ENCODE data around the gene KLK7.

DNA sequence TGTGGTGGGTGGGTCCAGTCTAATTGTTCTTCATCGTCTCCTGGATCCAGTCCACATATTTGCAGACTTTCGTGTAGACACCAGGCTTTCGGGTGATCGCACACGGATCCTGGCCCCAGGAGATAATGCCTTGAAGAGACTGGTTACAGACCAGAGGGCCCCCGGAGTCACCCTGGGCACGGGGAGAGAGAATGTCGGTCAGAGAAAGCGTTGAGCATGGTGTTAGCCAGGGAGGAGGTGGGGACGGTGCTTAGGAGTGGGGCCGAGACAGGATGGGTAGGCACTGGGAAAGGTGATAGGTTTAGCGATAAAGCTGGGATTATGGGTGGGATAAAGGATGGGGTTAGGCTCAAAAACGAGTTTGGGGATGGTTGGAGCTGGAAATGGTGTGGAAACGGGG, 38.8 kb upstream of the KLK7 start:
- TF ChIP-seq, protein P1, sequence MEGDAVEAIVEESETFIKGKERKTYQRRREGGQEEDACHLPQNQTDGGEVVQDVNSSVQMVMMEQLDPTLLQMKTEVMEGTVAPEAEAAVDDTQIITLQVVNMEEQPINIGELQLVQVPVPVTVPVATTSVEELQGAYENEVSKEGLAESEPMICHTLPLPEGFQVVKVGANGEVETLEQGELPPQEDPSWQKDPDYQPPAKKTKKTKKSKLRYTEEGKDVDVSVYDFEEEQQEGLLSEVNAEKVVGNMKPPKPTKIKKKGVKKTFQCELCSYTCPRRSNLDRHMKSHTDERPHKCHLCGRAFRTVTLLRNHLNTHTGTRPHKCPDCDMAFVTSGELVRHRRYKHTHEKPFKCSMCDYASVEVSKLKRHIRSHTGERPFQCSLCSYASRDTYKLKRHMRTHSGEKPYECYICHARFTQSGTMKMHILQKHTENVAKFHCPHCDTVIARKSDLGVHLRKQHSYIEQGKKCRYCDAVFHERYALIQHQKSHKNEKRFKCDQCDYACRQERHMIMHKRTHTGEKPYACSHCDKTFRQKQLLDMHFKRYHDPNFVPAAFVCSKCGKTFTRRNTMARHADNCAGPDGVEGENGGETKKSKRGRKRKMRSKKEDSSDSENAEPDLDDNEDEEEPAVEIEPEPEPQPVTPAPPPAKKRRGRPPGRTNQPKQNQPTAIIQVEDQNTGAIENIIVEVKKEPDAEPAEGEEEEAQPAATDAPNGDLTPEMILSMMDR (IDR thresholded peaks at IDR 0.05), result no peak
- TF ChIP-seq POLR2A (IDR thresholded peaks at IDR 0.05) (no peak), POLR2AphosphoS5 (IDR thresholded peaks at IDR 0.05) (no peak), EP300 (IDR thresholded peaks at IDR 0.05) (no peak)
